ENCODE results near the gene WDR53.

Gene WDR53

DNA sequence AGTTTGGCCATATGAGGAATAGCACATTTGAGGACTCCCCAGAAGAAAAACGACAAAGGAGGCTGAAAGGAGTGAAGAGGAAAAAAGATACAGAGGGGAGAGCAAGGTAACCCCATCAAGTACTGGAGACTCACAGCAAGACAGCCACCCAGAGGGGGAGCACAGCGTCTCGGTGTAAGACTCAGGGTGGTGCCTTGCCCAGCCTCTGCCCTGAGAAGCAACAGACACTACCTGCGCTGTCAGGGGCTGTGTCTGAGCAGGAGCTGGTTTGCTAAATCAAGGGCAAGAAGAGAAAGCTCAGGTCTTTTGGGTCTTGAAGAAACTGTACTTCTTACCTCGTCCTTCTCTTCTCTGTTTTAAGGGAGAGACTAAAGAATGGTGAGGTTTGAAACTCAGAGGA is 28.0 kb upstream of the WDR53 start:
- no peaks in the 10 kb centered on the region for H3K9me2 ChIP-seq (replicated peaks; ENCODE audit: control insufficient read depth, low read length)
- no peak overlapping the region for H3K27ac ChIP-seq (ENCODE audit: low read depth, low read length)
- no peaks in the 10 kb centered on the region for H4K20me1 ChIP-seq (ENCODE audit: control insufficient read depth, insufficient read depth, low read depth, low read length)
- H3K36me3 ChIP-seq (ENCODE audit: control insufficient read depth, low read length), result no peaks in the 10 kb centered on the region
- no peaks in the 10 kb centered on the region for H3F3A ChIP-seq (ENCODE audit: control insufficient read depth, insufficient read depth)
- H3K4me2 ChIP-seq (ENCODE audit: low read length), result no peak overlapping the region
- peaks cover 8% of the 10 kb centered on the region for H3K27me3 ChIP-seq (ENCODE audit: control insufficient read depth, low read length)
- no peaks in the 10 kb centered on the region for H3K4me1 ChIP-seq (ENCODE audit: control insufficient read depth, low read length)
- no peak for TF ChIP-seq EZH2phosphoT487 (IDR thresholded peaks at IDR 0.05; ENCODE audit: borderline replicate concordance, low read length)
- TF ChIP-seq, protein P1, sequence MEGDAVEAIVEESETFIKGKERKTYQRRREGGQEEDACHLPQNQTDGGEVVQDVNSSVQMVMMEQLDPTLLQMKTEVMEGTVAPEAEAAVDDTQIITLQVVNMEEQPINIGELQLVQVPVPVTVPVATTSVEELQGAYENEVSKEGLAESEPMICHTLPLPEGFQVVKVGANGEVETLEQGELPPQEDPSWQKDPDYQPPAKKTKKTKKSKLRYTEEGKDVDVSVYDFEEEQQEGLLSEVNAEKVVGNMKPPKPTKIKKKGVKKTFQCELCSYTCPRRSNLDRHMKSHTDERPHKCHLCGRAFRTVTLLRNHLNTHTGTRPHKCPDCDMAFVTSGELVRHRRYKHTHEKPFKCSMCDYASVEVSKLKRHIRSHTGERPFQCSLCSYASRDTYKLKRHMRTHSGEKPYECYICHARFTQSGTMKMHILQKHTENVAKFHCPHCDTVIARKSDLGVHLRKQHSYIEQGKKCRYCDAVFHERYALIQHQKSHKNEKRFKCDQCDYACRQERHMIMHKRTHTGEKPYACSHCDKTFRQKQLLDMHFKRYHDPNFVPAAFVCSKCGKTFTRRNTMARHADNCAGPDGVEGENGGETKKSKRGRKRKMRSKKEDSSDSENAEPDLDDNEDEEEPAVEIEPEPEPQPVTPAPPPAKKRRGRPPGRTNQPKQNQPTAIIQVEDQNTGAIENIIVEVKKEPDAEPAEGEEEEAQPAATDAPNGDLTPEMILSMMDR (IDR thresholded peaks at IDR 0.05; ENCODE audit: low read depth, low read length, poor library complexity, severe bottlenecking), result no peak
- no peaks in the 10 kb centered on the region for H3K79me2 ChIP-seq (ENCODE audit: control insufficient read depth, low read length)
- H3K9me3 ChIP-seq (ENCODE audit: control insufficient read depth, insufficient read depth, low read length), result no peaks in the 10 kb centered on the region
- H3K4me3 ChIP-seq (ENCODE audit: low read length), result no peak overlapping the region

DNA sequence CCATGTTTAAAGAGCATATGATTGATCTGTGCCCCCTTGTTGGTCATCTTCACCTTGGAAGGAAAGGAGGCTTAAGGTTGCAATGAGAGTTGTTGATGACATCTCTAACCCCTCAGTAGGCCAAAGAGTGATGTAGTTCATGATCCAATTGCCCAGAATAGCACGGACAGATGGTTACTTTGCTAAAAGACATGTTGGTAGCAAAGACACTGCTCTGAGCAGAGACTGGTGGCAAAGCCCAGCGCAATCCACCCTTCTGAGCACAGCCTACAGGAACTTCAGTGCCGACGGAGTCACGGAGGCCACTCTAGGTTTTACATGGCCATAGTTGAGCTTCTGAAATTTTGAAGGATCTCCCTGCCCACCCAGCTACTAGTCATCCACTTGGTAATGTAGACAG is 21.9 kb upstream of the WDR53 start:
- Histone ChIP-seq H3K4me3 (ENCODE audit: low read length) (no peak overlapping the region), H3K4me1 (ENCODE audit: control insufficient read depth, low read length) (no peaks in the 10 kb centered on the region), H3K9me3 (ENCODE audit: control insufficient read depth, insufficient read depth, low read length) (no peaks in the 10 kb centered on the region), H3F3A (ENCODE audit: control insufficient read depth, insufficient read depth) (no peaks in the 10 kb centered on the region), H3K9me2 (replicated peaks; ENCODE audit: control insufficient read depth, low read length) (no peaks in the 10 kb centered on the region), H4K20me1 (ENCODE audit: control insufficient read depth, insufficient read depth, low read depth, low read length) (peaks cover 5% of the 10 kb centered on the region; the same call in 1 of the 2 replicates), H3K36me3 (ENCODE audit: control insufficient read depth, low read length) (peaks cover 21% of the 10 kb centered on the region), H3K79me2 (ENCODE audit: control insufficient read depth, low read length) (no peaks in the 10 kb centered on the region), H3K4me2 (ENCODE audit: low read length) (no peak overlapping the region), H3K27me3 (ENCODE audit: control insufficient read depth, low read length) (no peaks in the 10 kb centered on the region), H3K27ac (ENCODE audit: low read depth, low read length) (no peak overlapping the region)
- TF ChIP-seq, protein P1 (IDR thresholded peaks at IDR 0.05; ENCODE audit: low read depth, low read length, poor library complexity, severe bottlenecking), result no peak
- no peak for TF ChIP-seq EZH2phosphoT487 (IDR thresholded peaks at IDR 0.05; ENCODE audit: borderline replicate concordance, low read length)

DNA sequence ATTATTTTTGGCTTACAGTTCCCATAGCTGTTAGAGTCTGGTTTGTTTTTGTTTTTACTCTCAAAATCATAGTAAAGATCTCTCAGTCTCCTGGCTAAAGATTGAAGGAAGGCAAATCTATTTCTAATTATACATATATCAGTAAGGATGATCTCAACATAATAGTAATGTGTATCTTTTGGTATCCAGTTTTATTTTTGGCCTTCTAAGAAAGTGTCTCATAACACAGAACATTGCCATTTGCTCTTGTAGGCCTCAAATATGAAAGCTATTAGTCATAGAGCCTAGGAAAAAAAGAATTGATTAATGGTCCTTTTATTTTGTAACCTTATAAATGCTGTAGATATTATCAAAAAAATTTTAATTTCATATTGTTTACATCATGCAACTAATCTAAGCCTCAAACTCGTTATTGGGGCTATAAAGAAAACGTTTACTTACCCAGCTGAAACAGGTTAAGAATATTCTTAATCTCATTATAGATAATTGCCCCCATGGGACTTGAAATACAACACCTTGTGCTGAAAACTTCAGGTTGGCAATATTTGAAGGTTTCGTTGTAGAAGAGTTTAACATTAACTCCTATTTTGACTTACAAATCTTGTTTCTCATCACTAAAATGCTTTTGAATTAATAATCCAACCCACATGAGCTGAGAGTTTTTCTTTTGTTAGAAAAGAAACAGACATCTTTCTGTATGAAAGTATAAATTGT is 16.8 kb upstream of the WDR53 start:
- H4K20me1 ChIP-seq (ENCODE audit: control insufficient read depth, insufficient read depth, low read depth, low read length), result peaks cover 5% of the 10 kb centered on the region; the same call in 1 of the 2 replicates
- no peak overlapping the region for H3K4me3 ChIP-seq (ENCODE audit: low read length)
- peaks cover 59% of the 10 kb centered on the region for H3K36me3 ChIP-seq (ENCODE audit: control insufficient read depth, low read length)
- H3K79me2 ChIP-seq (ENCODE audit: control insufficient read depth, low read length), result peaks cover 11% of the 10 kb centered on the region
- H3K27me3 ChIP-seq (ENCODE audit: control insufficient read depth, low read length), result no peaks in the 10 kb centered on the region
- no peaks in the 10 kb centered on the region for H3K9me3 ChIP-seq (ENCODE audit: control insufficient read depth, insufficient read depth, low read length)
- no peaks in the 10 kb centered on the region for H3F3A ChIP-seq (ENCODE audit: control insufficient read depth, insufficient read depth)
- TF ChIP-seq EZH2phosphoT487 (IDR thresholded peaks at IDR 0.05; ENCODE audit: borderline replicate concordance, low read length), result no peak
- TF ChIP-seq, protein P1 (IDR thresholded peaks at IDR 0.05; ENCODE audit: low read depth, low read length, poor library complexity, severe bottlenecking), result no peak
- no peaks in the 10 kb centered on the region for H3K9me2 ChIP-seq (replicated peaks; ENCODE audit: control insufficient read depth, low read length)
- no peak overlapping the region for H3K4me2 ChIP-seq (ENCODE audit: low read length)
- no peaks in the 10 kb centered on the region for H3K4me1 ChIP-seq (ENCODE audit: control insufficient read depth, low read length)
- no peak overlapping the region for H3K27ac ChIP-seq (ENCODE audit: low read depth, low read length)
